Astrocyte of the cerebellum (primary cell): ENCODE measurements around the gene TUBB.
"Not testable (repeated sequence)": the region's sequence is repeated elsewhere in the genome, so short reads cannot be mapped to it uniquely, and the experiment has no call there.

Experiments
- DNase-seq: peaks from one replicate; pipeline ENCODE4 v3.0.0-alpha.2; 2011; ENCODE audit warnings: low read depth
- H3K4me3 ChIP-seq: 2 replicates; pipeline ENCODE4 v1.5.1; 2011; ENCODE audit warnings: mild to moderate bottlenecking, low read depth, low read length, moderate library complexity
- in situ Hi-C: cut with HindIII; loops from 2 replicates; pipeline ENCODE4 v1.10.0; 2017; ENCODE audit warnings: low sequenced_read_pairs
- TF ChIP-seq, protein P1 (sequence below): IDR thresholded peaks from 2 replicates; pipeline ENCODE4 v1.5.1; 2012; ENCODE audit warnings: low read length, low read depth, moderate library complexity, mild to moderate bottlenecking; ENCODE audit errors: missing control alignments

The TUBB gene

DNA sequence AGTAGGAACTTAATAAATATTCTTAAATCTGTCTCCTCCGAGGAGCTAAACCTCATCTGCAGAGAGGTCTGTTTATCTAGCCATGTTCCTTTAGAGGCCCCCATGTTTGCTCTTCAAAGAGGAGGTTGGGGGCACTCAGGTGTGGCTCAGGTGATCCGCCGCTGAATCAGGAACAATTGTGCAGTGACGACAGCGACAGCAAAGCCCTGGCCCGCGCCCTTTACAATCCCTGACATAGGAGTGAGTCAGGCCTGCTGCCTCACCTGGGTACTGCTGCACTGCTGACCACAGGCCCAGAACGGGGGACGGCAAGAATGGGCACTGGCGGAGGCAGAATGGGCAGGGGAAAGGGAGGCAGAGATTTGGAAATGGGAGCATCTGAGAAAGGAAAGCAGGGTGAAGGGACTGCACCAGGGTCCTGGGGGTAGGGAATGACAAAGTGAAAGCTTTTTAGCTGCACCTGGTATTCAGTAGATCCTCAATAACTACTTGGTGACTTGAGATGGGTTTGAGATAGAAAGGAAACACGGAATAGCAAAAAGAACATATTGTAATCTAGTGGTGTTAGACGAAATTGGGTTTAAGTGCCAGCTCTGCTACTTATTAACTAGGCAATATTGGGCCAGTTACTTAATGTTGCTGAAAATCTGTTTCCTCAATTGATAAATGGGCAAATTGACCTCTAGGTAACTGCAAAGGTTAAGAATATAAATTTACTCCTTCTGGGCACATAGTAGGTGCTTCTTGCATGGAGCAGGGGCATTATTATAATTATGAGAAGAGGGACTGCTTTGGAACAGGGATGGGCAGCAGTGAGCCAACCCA, 29.6 kb downstream of the TUBB start:
- TF ChIP-seq, protein P1, sequence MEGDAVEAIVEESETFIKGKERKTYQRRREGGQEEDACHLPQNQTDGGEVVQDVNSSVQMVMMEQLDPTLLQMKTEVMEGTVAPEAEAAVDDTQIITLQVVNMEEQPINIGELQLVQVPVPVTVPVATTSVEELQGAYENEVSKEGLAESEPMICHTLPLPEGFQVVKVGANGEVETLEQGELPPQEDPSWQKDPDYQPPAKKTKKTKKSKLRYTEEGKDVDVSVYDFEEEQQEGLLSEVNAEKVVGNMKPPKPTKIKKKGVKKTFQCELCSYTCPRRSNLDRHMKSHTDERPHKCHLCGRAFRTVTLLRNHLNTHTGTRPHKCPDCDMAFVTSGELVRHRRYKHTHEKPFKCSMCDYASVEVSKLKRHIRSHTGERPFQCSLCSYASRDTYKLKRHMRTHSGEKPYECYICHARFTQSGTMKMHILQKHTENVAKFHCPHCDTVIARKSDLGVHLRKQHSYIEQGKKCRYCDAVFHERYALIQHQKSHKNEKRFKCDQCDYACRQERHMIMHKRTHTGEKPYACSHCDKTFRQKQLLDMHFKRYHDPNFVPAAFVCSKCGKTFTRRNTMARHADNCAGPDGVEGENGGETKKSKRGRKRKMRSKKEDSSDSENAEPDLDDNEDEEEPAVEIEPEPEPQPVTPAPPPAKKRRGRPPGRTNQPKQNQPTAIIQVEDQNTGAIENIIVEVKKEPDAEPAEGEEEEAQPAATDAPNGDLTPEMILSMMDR, result no peak
- no peak overlapping the region for H3K4me3 ChIP-seq
- no peak for DNase-seq
- in situ Hi-C loops, result loop anchor here (5.0 kb wide), 1 partner anchor 53 kb away; no protein-coding TSS in a partner anchor

DNA sequence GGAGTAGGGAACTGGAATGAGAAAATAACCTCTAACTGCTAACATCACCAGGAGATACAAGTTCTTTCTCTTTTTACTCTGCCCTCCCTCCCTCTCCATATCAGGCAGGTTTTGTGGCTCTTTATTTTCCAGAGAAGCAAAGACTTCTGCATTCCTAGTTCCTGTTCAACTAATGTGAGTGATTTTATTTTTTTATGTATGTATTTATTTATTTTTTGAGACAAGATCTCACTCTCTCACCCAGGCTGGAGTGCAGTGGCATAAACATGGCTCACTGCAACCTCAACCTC, 30.2 kb downstream of the TUBB start:
- DNase-seq, result no peak
- no peak overlapping the region for H3K4me3 ChIP-seq
- in situ Hi-C loops, result no loop called here
- TF ChIP-seq, protein P1, result no peak

DNA sequence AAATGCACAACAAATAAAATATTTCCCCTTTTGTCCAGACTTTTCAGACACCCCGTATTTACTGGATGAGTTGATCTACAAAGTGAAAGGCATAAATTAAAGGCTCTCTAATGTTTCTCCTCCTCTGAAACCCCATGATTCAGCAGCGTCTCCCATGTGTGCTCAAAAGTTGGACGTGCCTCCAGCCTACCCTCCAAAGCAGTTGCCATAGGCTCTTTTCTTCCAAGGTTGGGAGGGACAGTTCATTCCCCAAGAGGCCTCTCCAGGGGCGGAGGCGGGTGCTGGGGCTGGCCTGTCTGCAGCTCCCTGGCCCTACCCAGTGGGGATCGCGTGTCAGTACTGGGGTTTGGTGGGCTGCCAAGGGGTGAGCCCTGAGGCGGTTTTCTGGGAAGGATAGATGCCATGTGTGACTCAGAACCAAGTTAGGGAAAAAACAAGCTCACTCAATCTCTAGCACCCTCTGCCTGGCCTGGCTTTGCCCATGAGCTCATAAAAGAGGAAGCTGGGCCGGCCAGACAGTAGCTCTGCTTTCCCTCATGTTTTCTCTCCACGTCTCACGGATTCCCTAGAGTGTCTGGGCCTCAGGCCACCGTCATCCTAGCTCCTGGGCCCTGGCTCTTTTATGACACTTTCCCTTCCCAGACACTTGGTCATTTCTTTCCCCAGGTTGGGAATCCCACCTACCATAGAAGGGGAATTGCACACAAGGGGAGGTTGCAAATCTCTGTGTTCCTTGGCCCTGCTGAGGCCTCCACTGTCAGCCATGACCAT, 32.2 kb downstream of the TUBB start:
- TF ChIP-seq, protein P1, result peak; percentile 10
- H3K4me3 ChIP-seq, result no peak overlapping the region
- DNase-seq, result peak; percentile 97
- in situ Hi-C loops, result no loop called here

- no peak overlapping the region for H3K4me3 ChIP-seq
- no peak for DNase-seq
- in situ Hi-C loops, result no loop called here
- TF ChIP-seq, protein P1, result no peak
These were observed 34.5 kb downstream of the TUBB start for GRCh38 chr6:30754631-30755030.

DNA sequence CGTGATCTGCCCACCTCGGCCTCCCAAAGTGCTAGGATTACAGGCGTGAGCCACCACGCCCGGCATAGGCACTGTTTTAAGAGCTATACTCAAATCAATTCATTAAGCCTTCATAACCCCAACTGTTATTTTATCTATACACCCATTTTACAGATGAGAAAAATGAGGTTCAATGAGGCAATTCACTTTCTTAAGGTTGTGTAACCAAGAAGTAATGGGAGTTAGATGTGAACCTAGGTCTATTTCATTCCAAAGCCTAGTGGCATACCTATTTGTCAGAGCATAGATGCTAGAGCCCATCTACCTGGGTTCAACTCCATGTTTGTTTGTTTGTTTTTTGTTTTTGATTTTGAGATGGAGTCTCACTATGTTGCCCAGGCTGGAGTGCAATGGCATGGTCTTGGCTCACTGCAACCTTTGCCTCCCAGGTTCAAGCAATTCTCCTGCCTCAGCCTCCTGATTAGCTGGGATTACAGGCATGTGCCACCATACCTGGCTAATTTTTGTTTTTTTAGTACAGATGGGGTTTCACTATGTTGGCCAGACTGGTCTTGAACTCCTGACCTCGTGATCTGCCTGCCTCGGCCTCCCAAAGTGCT, 36.4 kb downstream of the TUBB start:
- DNase-seq, H3K4me3 ChIP-seq, in situ Hi-C loops: not testable (repeated sequence)

DNA sequence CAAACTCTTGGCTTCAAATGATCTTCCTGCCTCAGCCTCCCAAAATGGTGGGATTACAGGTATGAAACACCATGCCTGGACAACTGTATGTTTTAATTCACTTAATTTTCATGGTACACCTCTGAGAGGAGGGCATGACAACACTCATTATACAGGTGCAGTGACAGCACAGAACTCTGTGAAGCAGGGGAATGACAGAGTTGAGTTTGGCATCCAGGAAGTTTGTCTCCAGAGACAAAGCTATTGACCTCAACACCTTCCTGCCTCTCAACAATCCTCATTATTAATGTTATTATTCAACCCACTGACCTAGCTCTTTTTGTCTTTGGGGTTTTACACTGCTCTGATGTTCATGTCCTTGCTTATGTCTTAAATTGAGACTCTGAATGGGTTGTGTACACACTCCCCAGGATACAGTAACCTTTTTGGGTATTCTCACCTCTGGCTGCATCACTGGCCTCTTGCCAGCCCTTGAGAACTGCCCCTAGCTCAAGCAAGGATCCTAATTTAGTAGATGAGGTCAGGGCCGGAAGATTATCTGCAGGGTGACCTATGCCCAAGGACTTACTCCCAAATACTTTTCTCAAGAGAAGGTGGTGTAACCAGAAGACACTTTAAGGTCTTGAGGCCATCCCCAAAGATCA, 37.2 kb downstream of the TUBB start:
- in situ Hi-C loops, result no loop called here
- no peak overlapping the region for H3K4me3 ChIP-seq
- DNase-seq, result no peak
- TF ChIP-seq, protein P1, result no peak
